H9 (cell line): ENCODE results near the gene ERBIN. TPM values are rescaled to one million over a fixed set of nuclear protein-coding genes. Genes with fewer than 3 reads are reported as not detected.

Source experiments
- DNase-seq: peaks from one replicate; pipeline ENCODE4 v3.0.0-alpha.2; 2017
- H2AFZ ChIP-seq: one replicate; pipeline ENCODE4 v1.6.1; 2013; ENCODE audit warnings: mild to moderate bottlenecking, low read length, control low read depth, moderate library complexity
- H2AK5ac ChIP-seq: 2 replicates; pipeline ENCODE4 v1.6.1; 2013; ENCODE audit warnings: low read length, control low read depth, mixed read lengths; ENCODE audit not compliant: insufficient read length
- H2BK120ac ChIP-seq: one replicate; pipeline ENCODE4 v1.6.1; 2013; ENCODE audit warnings: low read depth, mild to moderate bottlenecking, low read length, control low read depth, inconsistent platforms; ENCODE audit not compliant: poor library complexity, severe bottlenecking
- H2BK12ac ChIP-seq: 2 replicates; pipeline ENCODE4 v1.6.1; 2013; ENCODE audit warnings: low read length, control low read depth, mixed read lengths, low read depth; ENCODE audit not compliant: insufficient read length
- H2BK15ac ChIP-seq: 2 replicates; pipeline ENCODE4 v1.6.1; 2013; ENCODE audit warnings: low read depth, low read length, control low read depth
- H2BK20ac ChIP-seq: one replicate; pipeline ENCODE4 v1.6.1; 2013; ENCODE audit warnings: low read depth, mild to moderate bottlenecking, low read length, control low read depth, inconsistent platforms; ENCODE audit not compliant: poor library complexity, severe bottlenecking
- H2BK5ac ChIP-seq: 2 replicates; pipeline ENCODE4 v1.6.1; 2013; ENCODE audit warnings: low read length, control low read depth, mixed read lengths; ENCODE audit not compliant: insufficient read length
- H3K14ac ChIP-seq: 2 replicates; pipeline ENCODE4 v1.6.1; 2013; ENCODE audit warnings: low read length, control low read depth; ENCODE audit not compliant: insufficient read depth
- H3K18ac ChIP-seq: 2 replicates; pipeline ENCODE4 v1.6.1; 2013; ENCODE audit warnings: low read depth, mild to moderate bottlenecking, mixed read lengths, low read length, control low read depth; ENCODE audit not compliant: insufficient read length
- H3K23ac ChIP-seq: 2 replicates; pipeline ENCODE4 v1.6.1; 2013; ENCODE audit warnings: low read length, control low read depth, mixed read lengths, low read depth; ENCODE audit not compliant: insufficient read length
- H3K23me2 ChIP-seq: 2 replicates; pipeline ENCODE4 v1.6.1; 2013; ENCODE audit warnings: low read depth, mild to moderate bottlenecking, mixed read lengths, low read length, control low read depth; ENCODE audit not compliant: insufficient read length, poor library complexity, severe bottlenecking
- H3K27ac ChIP-seq: 2 replicates; pipeline ENCODE4 v1.5.1; 2013; ENCODE audit warnings: low read length, control low read depth, mixed read lengths, low read depth; ENCODE audit not compliant: insufficient read length
- H3K27me3 ChIP-seq: 2 replicates; pipeline ENCODE4 v1.6.1; 2013; ENCODE audit warnings: low read length, control low read depth, inconsistent platforms; ENCODE audit not compliant: insufficient read depth
- H3K4ac ChIP-seq: 2 replicates; pipeline ENCODE4 v1.6.1; 2013; ENCODE audit warnings: low read depth, mild to moderate bottlenecking, control low read depth, inconsistent platforms, low read length, moderate library complexity
- H3K4me1 ChIP-seq: 2 replicates; pipeline ENCODE4 v1.6.1; 2013; ENCODE audit warnings: low read length, control low read depth, inconsistent platforms; ENCODE audit not compliant: insufficient read depth
- H3K4me2 ChIP-seq: 2 replicates; pipeline ENCODE4 v1.6.1; 2013; ENCODE audit warnings: low read length, control low read depth, mixed read lengths; ENCODE audit not compliant: insufficient read length, insufficient read depth
- H3K56ac ChIP-seq: 2 replicates; pipeline ENCODE4 v1.6.1; 2013; ENCODE audit warnings: low read depth, mild to moderate bottlenecking, mixed read lengths, low read length, control low read depth; ENCODE audit not compliant: insufficient read length
- H3K79me1 ChIP-seq: 2 replicates; pipeline ENCODE4 v1.6.1; 2013; ENCODE audit warnings: low read depth, mild to moderate bottlenecking, moderate library complexity, low read length, control low read depth, inconsistent platforms; ENCODE audit not compliant: insufficient read depth, poor library complexity, severe bottlenecking
- H3K79me2 ChIP-seq: 2 replicates; pipeline ENCODE4 v1.6.1; 2013; ENCODE audit warnings: low read length, control low read depth, inconsistent platforms; ENCODE audit not compliant: insufficient read depth
- H3K9ac ChIP-seq: 2 replicates; pipeline ENCODE4 v1.6.1; 2013; ENCODE audit warnings: low read length, control low read depth, mixed read lengths; ENCODE audit not compliant: insufficient read length; ENCODE audit errors: extremely low read depth
- H3K9me3 ChIP-seq: one replicate; pipeline ENCODE4 v1.6.1; 2013; ENCODE audit warnings: low read depth, low read length, inconsistent platforms; ENCODE audit not compliant: control insufficient read depth
- H3T11ph ChIP-seq: one replicate; pipeline ENCODE4 v1.6.1; 2013; ENCODE audit warnings: mild to moderate bottlenecking, low read length, control low read depth, inconsistent platforms
- H4K20me1 ChIP-seq: one replicate; pipeline ENCODE4 v1.6.1; 2013; ENCODE audit not compliant: control insufficient read depth, insufficient read length, insufficient read depth
- H4K5ac ChIP-seq: 2 replicates; pipeline ENCODE4 v1.6.1; 2013; ENCODE audit warnings: low read depth, mild to moderate bottlenecking, mixed read lengths, low read length, control low read depth; ENCODE audit not compliant: insufficient read length
- H4K8ac ChIP-seq: replicated peaks from 2 replicates; pipeline ENCODE4 v1.6.1; 2013; ENCODE audit warnings: low read length, control low read depth, mixed read lengths, low read depth; ENCODE audit not compliant: insufficient read length
- H4K91ac ChIP-seq: 2 replicates; pipeline ENCODE4 v1.6.1; 2013; ENCODE audit warnings: low read depth, mild to moderate bottlenecking, moderate library complexity, mixed read lengths, low read length, control low read depth; ENCODE audit not compliant: insufficient read length
- H3K27ac Mint-ChIP-seq, 3 experiments: 2 replicates in 2 of 3; 3 replicates in 1 of 3; pipeline ENCODE4 v1.8.0; 2020 to 2021; ENCODE audit warnings: mixed read lengths in 3 of 3, mild to moderate bottlenecking in 1 of 3, moderate library complexity in 1 of 3
- H3K27me3 Mint-ChIP-seq: 2 replicates; pipeline ENCODE4 v1.8.0; 2021; ENCODE audit warnings: low read depth, mild to moderate bottlenecking, moderate library complexity, mixed read lengths
- H3K36me3 Mint-ChIP-seq, 3 experiments: 2 replicates in 2 of 3; 3 replicates in 1 of 3; pipeline ENCODE4 v1.8.0; 2020 to 2021; ENCODE audit warnings: low read depth in 3 of 3, mixed read lengths in 3 of 3; ENCODE audit not compliant: insufficient read depth in 1 of 3
- H3K4me1 Mint-ChIP-seq, 2 experiments: 2 replicates each; pipeline ENCODE4 v1.8.0; 2020; ENCODE audit warnings: mixed read lengths in 2 of 2
- H3K4me3 Mint-ChIP-seq, 2 experiments: 2 replicates in 1 of 2; 3 replicates in 1 of 2; pipeline ENCODE4 v1.8.0; 2020 to 2021; ENCODE audit warnings: mild to moderate bottlenecking in 2 of 2, mixed read lengths in 2 of 2, moderate library complexity in 1 of 2
- H3K9me3 Mint-ChIP-seq, 2 experiments: 2 replicates in 1 of 2; 3 replicates in 1 of 2; pipeline ENCODE4 v1.8.0; 2020; ENCODE audit warnings: mild to moderate bottlenecking in 2 of 2, mixed read lengths in 2 of 2, moderate library complexity in 1 of 2
- CTCF ChIP-seq: fragments of 200-600 bp; sonication (generic); conservative IDR thresholded peaks from 3 replicates; pipeline ENCODE4 v1.8.0; 2021; ENCODE audit warnings: antibody characterized with exemption, mild to moderate bottlenecking
- total RNA-seq: library from RNA; stranded (reverse); gene quantifications from 2 replicates; pipeline ENCODE4 v1.2.1, GENCODE V29; 2021

Gene ERBIN
- total RNA-seq, 1 experiment from 2014 or later, result 42.9 TPM

GRCh38 chr5:66010476-66010875 is 84.1 kb downstream of the ERBIN start:
- no peaks in the 10 kb centered on the region for H3K27me3 ChIP-seq
- no peaks in the 10 kb centered on the region for H4K20me1 ChIP-seq
- H3K9ac ChIP-seq, result no peak overlapping the region
- H3K4me3 Mint-ChIP-seq, result no peak overlapping the region
- no peaks in the 10 kb centered on the region for H3K23me2 ChIP-seq
- peaks cover 4 to 19% (median 18%) of the 10 kb centered on the region in 3 experiments for H3K36me3 Mint-ChIP-seq
- no peak overlapping the region for H3K56ac ChIP-seq
- H3K14ac ChIP-seq, result no peak overlapping the region
- H4K5ac ChIP-seq, result no peak overlapping the region
- no peak for TF ChIP-seq CTCF
- H2BK120ac ChIP-seq, result no peak overlapping the region
- no peaks in the 10 kb centered on the region for H3K9me3 Mint-ChIP-seq
- no peak overlapping the region for H2AFZ ChIP-seq
- no peaks in the 10 kb centered on the region for H3K4me1 ChIP-seq
- peaks cover 0 to 6% of the 10 kb centered on the region in 2 experiments; a peak in 3 of 4 replicates for H3K4me1 Mint-ChIP-seq
- H2AK5ac ChIP-seq, result no peak overlapping the region
- no peak overlapping the region for H2BK15ac ChIP-seq
- H3K79me2 ChIP-seq, result no peaks in the 10 kb centered on the region
- H2BK20ac ChIP-seq, result no peak overlapping the region
- H2BK5ac ChIP-seq, result no peak overlapping the region
- no peak overlapping the region; a peak in 1 of 7 replicates for H3K27ac Mint-ChIP-seq
- H3K9me3 ChIP-seq, result no peaks in the 10 kb centered on the region
- peaks cover 3% of the 10 kb centered on the region for H3K79me1 ChIP-seq
- H3T11ph ChIP-seq, result no peak overlapping the region
- no peak overlapping the region for H3K4ac ChIP-seq
- no peak overlapping the region for H4K91ac ChIP-seq
- no peak overlapping the region for H3K27ac ChIP-seq
- H3K27me3 Mint-ChIP-seq, result no peaks in the 10 kb centered on the region
- no peak overlapping the region for H3K4me2 ChIP-seq
- H3K18ac ChIP-seq, result no peak overlapping the region
- no peak overlapping the region for H4K8ac ChIP-seq
- H2BK12ac ChIP-seq, result no peak overlapping the region
- no peak overlapping the region for H3K23ac ChIP-seq
- no peak for DNase-seq
